Measurements from ENCODE around the gene SRD5A3.

DNA sequence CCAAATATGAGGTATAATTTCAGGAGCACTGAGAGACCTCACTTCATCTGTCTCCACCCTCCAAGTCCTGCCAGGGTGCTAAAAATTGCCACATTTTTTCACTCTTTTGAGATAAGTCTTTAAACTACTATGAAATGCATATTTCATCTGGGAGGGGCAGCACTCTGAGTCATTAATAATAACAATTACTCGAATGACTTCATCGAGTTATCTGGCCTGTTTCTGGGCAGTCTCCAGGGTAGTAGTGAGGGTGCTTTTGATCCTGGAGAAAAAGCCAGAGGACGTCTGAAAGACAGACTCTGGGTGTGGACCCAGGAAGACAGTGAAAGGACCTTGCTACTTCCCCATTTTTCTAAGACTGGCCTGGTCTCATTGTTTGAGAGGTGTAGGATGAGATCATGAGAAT is 42.3 kb upstream of the SRD5A3 start:
- TF ChIP-seq, protein P1, sequence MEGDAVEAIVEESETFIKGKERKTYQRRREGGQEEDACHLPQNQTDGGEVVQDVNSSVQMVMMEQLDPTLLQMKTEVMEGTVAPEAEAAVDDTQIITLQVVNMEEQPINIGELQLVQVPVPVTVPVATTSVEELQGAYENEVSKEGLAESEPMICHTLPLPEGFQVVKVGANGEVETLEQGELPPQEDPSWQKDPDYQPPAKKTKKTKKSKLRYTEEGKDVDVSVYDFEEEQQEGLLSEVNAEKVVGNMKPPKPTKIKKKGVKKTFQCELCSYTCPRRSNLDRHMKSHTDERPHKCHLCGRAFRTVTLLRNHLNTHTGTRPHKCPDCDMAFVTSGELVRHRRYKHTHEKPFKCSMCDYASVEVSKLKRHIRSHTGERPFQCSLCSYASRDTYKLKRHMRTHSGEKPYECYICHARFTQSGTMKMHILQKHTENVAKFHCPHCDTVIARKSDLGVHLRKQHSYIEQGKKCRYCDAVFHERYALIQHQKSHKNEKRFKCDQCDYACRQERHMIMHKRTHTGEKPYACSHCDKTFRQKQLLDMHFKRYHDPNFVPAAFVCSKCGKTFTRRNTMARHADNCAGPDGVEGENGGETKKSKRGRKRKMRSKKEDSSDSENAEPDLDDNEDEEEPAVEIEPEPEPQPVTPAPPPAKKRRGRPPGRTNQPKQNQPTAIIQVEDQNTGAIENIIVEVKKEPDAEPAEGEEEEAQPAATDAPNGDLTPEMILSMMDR (IDR thresholded peaks at IDR 0.05; ENCODE audit: extremely low read depth in 1 of 2, insufficient read depth in 1 of 2, low read depth in 1 of 2, low read length in 2 of 2), result no peak
- TF ChIP-seq, protein P2, sequence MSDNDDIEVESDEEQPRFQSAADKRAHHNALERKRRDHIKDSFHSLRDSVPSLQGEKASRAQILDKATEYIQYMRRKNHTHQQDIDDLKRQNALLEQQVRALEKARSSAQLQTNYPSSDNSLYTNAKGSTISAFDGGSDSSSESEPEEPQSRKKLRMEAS (IDR thresholded peaks at IDR 0.05; ENCODE audit: insufficient read depth, insufficient read length), result no peak
